NB4 (cell line): Measurements from ENCODE around the gene FMOD.

ENCODE experiments used
- DNase-seq: peaks from one replicate; pipeline ENCODE4 v3.0.0; 2010; ENCODE audit warnings: low read depth
- H3K4me3 ChIP-seq: one replicate; pipeline ENCODE4 v1.5.1; 2011; ENCODE audit warnings: mild to moderate bottlenecking, low read depth, low read length, moderate library complexity
- MYC ChIP-seq: IDR thresholded peaks from 2 replicates; pipeline ENCODE4 v1.6.1; 2011; ENCODE audit warnings: low read depth, low read length
- POLR2A ChIP-seq: IDR thresholded peaks from 2 replicates; pipeline ENCODE4 v1.6.1; 2011; ENCODE audit warnings: mild to moderate bottlenecking; ENCODE audit not compliant: insufficient read length; ENCODE audit errors: extremely low read depth
- TF ChIP-seq, protein P1 (sequence below): IDR thresholded peaks from one replicate; pipeline ENCODE4 v1.5.1; 2012; ENCODE audit warnings: low read depth, low read length
- TF ChIP-seq, protein P2 (sequence below): IDR thresholded peaks from 2 replicates; pipeline ENCODE4 v1.6.1; 2011; ENCODE audit warnings: low read depth, low read length

FMOD gene

DNA sequence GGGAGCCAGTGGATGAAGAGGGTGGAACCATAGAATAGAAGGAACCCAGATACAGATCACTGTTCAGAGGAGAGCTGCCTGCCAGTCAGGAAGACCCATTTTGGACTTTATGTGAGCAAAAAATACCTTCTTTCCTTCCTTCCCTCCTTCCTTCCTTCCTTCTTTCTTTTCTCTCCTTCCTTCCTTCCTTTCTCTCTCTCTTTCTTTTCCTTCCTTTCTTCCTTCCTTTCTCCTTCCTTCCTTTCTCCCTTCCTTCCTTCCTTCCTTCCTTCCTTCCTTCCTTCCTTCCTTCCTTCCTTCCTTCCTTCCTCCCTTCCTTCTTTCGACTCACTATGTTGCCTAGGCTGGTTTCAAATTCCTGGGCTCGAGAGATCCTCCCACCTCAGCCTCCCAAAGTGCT is 22.1 kb upstream of the FMOD start:
- no peak for DNase-seq
- H3K4me3 ChIP-seq: no peak overlapping the region
- TF ChIP-seq, protein P1, sequence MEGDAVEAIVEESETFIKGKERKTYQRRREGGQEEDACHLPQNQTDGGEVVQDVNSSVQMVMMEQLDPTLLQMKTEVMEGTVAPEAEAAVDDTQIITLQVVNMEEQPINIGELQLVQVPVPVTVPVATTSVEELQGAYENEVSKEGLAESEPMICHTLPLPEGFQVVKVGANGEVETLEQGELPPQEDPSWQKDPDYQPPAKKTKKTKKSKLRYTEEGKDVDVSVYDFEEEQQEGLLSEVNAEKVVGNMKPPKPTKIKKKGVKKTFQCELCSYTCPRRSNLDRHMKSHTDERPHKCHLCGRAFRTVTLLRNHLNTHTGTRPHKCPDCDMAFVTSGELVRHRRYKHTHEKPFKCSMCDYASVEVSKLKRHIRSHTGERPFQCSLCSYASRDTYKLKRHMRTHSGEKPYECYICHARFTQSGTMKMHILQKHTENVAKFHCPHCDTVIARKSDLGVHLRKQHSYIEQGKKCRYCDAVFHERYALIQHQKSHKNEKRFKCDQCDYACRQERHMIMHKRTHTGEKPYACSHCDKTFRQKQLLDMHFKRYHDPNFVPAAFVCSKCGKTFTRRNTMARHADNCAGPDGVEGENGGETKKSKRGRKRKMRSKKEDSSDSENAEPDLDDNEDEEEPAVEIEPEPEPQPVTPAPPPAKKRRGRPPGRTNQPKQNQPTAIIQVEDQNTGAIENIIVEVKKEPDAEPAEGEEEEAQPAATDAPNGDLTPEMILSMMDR: no peak
- TF ChIP-seq, protein P2, sequence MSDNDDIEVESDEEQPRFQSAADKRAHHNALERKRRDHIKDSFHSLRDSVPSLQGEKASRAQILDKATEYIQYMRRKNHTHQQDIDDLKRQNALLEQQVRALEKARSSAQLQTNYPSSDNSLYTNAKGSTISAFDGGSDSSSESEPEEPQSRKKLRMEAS: no peak
- TF ChIP-seq MYC (no peak), POLR2A (no peak)

DNA sequence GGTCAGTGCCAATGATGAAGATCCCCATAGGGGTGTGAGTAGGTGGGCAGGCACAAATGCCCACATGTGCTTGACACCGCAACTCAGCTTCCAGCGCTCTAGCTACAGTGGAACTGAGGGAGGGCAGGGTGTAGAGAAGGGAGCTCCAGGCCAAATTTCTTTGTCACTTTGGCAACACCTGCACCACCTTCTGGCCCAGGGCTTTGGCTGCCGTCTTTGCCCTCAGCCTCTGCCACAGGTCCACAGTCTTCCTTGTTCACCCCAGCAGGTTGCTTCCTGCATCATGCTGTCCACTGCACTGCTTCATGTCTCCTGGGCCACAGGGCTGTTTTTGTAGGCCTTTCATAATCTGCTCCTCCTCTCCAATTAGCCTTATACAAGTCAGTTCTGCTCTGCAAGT is 20.4 kb upstream of the FMOD start:
- TF ChIP-seq, protein P2: no peak
- no peak for TF ChIP-seq MYC
- no peak for TF ChIP-seq POLR2A
- TF ChIP-seq, protein P1: no peak
- H3K4me3 ChIP-seq: no peak overlapping the region
- no peak for DNase-seq

DNA sequence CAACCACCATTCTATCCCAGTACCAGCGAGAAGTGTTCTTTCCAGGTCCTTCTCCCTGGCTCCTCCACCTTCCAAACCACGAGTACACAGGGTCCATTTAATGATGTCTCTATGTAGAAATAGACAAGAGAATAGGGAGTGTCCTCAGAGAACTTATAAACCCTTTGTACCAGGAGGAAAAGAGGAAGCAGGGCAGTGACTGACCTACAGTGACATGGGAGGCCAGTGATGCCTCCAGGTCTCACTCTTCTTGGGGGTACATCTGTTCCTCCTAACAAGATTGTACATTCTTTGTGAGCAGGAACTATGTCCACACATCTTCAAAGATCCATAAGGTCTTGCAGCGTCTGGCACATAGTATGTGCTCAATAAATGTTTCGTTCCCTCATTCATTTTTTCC is 18.7 kb upstream of the FMOD start:
- H3K4me3 ChIP-seq: no peak overlapping the region
- peak; percentile 16 for DNase-seq
- no peak for TF ChIP-seq POLR2A
- TF ChIP-seq MYC: no peak
- TF ChIP-seq, protein P2: no peak
- TF ChIP-seq, protein P1: no peak

DNA sequence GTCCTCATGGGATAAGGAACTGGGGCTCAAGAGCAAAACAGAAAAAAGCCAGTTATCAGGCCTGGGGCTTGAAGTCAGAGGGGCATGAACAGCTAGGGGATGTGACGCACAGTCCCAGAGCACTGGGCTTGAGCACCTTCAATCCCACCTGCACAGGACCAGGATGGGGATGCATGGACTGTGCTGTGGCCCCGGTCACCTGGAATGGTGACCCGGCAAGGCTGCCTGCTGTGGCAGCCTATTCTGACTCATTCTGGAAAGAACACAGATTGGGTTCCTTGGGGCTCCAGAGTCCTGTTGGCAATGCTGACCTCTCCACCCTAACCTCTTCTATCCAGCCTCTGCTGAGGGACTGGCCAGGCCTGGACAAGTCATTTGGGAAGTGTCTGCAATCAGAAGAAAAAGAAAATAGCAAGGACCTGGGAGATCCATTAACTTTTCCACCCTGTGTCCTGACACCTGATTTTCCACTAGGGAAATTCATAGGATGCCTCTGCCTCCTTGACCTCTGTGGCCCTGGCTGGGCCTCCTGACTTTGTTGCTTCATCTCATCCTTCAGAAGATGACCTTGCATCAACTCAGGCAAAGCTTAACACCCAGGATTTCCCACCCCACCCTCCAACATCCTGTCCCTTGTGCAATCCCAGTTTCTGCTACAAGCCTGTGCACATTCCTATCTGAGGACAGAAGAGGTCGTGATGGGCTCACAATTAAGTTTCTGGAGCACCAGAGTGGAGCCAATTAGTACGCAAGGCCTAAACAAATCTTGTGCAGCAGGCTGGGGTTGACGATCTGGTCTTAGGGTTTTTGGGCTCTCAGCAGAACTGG is 17.9 kb upstream of the FMOD start:
- no peak overlapping the region for H3K4me3 ChIP-seq
- no peak for TF ChIP-seq MYC
- TF ChIP-seq, protein P1: no peak
- no peak for TF ChIP-seq POLR2A
- TF ChIP-seq, protein P2: no peak
- DNase-seq: peak; percentile 36

DNA sequence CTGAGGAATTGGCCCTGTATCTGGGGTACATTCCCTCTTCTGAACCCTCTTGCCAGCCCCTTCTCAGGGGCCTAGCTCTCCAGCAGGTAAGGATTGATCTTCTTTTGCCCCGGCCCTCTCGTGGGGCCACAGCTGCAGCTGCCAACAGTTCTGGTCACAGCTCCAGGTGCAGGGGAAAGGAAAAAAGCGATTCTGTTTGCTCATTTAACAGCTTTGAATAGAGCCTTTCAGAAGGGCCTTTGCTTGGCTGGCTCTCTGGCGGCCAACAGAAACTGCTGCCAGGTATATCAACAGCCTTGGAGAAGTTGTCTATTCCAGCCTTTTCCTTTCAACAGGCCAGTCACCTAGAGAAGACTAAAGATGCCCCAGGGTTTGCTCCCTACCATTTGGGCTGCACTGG is 16.1 kb upstream of the FMOD start:
- DNase-seq: no peak
- TF ChIP-seq MYC (no peak), POLR2A (no peak)
- TF ChIP-seq, protein P1: no peak
- TF ChIP-seq, protein P2: no peak
- no peak overlapping the region for H3K4me3 ChIP-seq
